Endometrial microvascular endothelial cells (primary cell): Measurements from ENCODE around the gene DRD2. TPM values are rescaled to one million over a fixed set of nuclear protein-coding genes. Genes with fewer than 3 reads are reported as not detected.

Experiments
- total RNA-seq: library from RNA; depleted of rRNA; stranded (reverse); fragments of >200 nt; gene quantifications from one replicate; pipeline ENCODE4 v1.2.3, GENCODE V29; 2015; ENCODE audit errors: inconsistent ontology term

DRD2 gene
- total RNA-seq, 1 donor from 2014 or later: not detected

Other genes starting within 250 kb of the DRD2 start
- gene TTC12, start 160.8 kb downstream of the DRD2 start, total RNA-seq: 4.8 TPM
- gene ANKK1, start 87.6 kb downstream of the DRD2 start, total RNA-seq: not detected
- gene TMPRSS5, start 230.9 kb upstream of the DRD2 start, total RNA-seq: not detected